Measurements from ENCODE around the gene MBIP.

- TF ChIP-seq POLR2A (IDR thresholded peaks at IDR 0.05; ENCODE audit: low read length) (no peak), GATA1 (IDR thresholded peaks at IDR 0.05; ENCODE audit: low read depth, low read length) (no peak)
These were observed 55.8 kb downstream of the MBIP start for GRCh38 chr14:36264595-36264994.

Measured in erythroblast (primary cell).